Fibroblast of lung (primary cell): Measurements from ENCODE around the gene KMT2B.

Experiments
- EZH2 ChIP-seq: IDR thresholded peaks from 2 replicates; pipeline ENCODE4 v1.5.1; 2012; ENCODE audit warnings: low read length, control low read depth, mild to moderate bottlenecking; ENCODE audit errors: missing control alignments
- TF ChIP-seq, protein P1 (sequence below), 2 donors: IDR thresholded peaks in 1 of 2; conservative IDR thresholded peaks in 1 of 2; 1 replicate in 1 of 2; 2 replicates in 1 of 2; pipeline ENCODE4 v1.5.1; 2011 to 2012; ENCODE audit warnings: low read length in 2 of 2, control low read depth in 1 of 2, inconsistent platforms in 1 of 2, low read depth in 1 of 2, mild to moderate bottlenecking in 1 of 2

DNA sequence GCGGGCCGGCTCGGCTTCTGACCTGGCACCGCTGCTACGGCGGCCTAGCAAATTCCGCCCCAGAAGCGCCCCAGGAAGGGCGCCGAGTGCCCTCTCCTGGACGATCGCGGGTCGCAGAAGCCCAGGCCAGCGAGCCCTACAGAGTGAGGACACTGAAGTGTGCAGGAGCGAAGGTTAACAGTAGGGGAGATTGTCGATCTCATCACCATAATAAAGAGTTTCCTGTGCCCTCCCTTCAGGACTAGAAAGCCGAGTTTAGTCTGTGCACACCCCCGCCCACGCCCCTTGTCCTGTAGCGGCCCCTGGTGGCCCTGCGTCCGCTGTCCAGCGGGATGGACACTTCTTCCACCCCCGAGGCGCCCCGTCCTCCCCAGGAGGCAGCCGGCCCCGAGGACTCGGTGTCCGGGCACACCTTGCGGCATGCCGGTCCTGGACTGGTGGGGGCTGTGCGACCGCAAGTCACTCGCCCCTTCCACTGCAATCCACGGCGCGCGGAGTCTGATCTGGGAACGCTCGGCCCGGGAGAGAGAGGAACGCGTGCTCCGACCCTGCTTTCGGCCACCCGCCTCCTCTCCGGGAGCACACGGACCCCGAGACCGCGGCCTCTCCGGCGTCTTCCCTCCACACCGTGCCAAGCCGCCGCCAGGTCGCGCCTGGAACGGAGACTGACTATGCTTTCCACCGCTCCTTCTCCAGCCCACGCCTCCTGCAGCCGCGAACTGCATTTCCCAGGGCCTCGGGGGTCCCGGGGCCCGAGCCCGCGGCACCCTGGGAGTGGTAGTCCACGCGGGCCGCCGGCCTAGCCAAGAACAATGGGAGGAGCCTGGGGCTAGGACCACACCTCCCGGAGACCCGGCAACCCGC is 770 bp upstream of the KMT2B start:
- TF ChIP-seq, protein P1, sequence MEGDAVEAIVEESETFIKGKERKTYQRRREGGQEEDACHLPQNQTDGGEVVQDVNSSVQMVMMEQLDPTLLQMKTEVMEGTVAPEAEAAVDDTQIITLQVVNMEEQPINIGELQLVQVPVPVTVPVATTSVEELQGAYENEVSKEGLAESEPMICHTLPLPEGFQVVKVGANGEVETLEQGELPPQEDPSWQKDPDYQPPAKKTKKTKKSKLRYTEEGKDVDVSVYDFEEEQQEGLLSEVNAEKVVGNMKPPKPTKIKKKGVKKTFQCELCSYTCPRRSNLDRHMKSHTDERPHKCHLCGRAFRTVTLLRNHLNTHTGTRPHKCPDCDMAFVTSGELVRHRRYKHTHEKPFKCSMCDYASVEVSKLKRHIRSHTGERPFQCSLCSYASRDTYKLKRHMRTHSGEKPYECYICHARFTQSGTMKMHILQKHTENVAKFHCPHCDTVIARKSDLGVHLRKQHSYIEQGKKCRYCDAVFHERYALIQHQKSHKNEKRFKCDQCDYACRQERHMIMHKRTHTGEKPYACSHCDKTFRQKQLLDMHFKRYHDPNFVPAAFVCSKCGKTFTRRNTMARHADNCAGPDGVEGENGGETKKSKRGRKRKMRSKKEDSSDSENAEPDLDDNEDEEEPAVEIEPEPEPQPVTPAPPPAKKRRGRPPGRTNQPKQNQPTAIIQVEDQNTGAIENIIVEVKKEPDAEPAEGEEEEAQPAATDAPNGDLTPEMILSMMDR (conservative IDR thresholded peaks at IDR 0.05 in 1 of 2, IDR thresholded peaks at IDR 0.05 in 1 of 2; ENCODE audit: low read depth in 1 of 2, low read length in 2 of 2) = peak; percentile 77 to 89
- TF ChIP-seq EZH2 = no peak
